Tibial nerve (tissue), 3 donors: ENCODE results near the gene AP3S2.

Experiments
- POLR2A ChIP-seq, 2 donors: fragments of 450-650 bp; IDR thresholded peaks; one replicate each; pipeline ENCODE4 v1.6.1; 2017; ENCODE audit warnings: antibody characterized with exemption in 2 of 2, mild to moderate bottlenecking in 2 of 2, moderate library complexity in 2 of 2
- TF ChIP-seq, protein P1 (sequence below), 5 experiments: fragments of 200-600 bp in 3 of 5; fragments of 450-650 bp in 2 of 5; sonication (generic) in 3 of 5; IDR thresholded peaks; one replicate each; pipeline ENCODE4 v1.5.1; 2016 to 2019; ENCODE audit warnings: antibody characterized with exemption in 5 of 5, mild to moderate bottlenecking in 3 of 5, moderate library complexity in 2 of 5

DNA sequence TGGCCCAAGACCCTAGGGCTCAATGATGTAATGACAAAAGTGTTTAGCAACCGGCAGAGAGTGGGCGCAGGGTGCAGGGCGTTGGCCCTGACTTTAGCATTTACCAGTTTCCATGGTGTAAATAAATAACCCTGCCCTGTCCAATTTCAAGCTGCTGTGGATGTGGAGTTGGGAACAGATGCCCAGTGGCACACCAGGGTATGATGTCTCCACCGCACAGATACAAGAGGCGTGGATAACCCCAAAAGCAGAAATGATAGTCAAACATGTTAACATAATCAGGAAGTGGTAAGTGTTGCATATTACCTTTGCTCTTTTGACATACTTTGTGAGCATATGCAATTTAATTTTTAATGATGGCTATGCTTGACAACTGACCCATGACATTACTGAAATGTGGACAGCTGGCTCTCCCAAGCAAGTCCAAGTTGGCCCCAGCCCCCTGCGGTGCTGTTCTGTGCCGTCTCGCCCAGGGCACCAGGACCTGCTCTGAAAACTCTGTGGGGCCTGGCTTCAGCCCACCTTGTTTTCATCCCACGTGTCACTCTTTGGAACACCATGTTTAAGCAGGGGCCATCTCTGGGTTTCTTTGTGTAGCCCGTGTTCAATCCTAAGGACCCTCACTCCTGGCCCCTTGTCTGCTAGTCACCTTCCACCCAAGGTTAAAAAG is 68.4 kb downstream of the AP3S2 start:
- no peak for TF ChIP-seq POLR2A (IDR thresholded peaks at IDR 0.05)
- TF ChIP-seq, protein P1, sequence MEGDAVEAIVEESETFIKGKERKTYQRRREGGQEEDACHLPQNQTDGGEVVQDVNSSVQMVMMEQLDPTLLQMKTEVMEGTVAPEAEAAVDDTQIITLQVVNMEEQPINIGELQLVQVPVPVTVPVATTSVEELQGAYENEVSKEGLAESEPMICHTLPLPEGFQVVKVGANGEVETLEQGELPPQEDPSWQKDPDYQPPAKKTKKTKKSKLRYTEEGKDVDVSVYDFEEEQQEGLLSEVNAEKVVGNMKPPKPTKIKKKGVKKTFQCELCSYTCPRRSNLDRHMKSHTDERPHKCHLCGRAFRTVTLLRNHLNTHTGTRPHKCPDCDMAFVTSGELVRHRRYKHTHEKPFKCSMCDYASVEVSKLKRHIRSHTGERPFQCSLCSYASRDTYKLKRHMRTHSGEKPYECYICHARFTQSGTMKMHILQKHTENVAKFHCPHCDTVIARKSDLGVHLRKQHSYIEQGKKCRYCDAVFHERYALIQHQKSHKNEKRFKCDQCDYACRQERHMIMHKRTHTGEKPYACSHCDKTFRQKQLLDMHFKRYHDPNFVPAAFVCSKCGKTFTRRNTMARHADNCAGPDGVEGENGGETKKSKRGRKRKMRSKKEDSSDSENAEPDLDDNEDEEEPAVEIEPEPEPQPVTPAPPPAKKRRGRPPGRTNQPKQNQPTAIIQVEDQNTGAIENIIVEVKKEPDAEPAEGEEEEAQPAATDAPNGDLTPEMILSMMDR (IDR thresholded peaks at IDR 0.05): no peak
